Esophagus mucosa (tissue), 1 donor: ENCODE results near the gene TUBB6. TPM values are rescaled to one million over a fixed set of nuclear protein-coding genes. Genes with fewer than 3 reads are reported as not detected.

Experiments
- ATAC-seq: fragments of 200-7000 bp; cut with Tn5 transposase; one replicate; pipeline ENCODE4 v1.9.1; 2020
- total RNA-seq: library from RNA; stranded (reverse); gene quantifications from one replicate; pipeline ENCODE4 v1.2.4, GENCODE V29; 2023
- donor health status: DM: yes; HTN: yes; CAD: no.

Gene TUBB6
- total RNA-seq, 1 donor from 2014 or later: 201 TPM

DNA sequence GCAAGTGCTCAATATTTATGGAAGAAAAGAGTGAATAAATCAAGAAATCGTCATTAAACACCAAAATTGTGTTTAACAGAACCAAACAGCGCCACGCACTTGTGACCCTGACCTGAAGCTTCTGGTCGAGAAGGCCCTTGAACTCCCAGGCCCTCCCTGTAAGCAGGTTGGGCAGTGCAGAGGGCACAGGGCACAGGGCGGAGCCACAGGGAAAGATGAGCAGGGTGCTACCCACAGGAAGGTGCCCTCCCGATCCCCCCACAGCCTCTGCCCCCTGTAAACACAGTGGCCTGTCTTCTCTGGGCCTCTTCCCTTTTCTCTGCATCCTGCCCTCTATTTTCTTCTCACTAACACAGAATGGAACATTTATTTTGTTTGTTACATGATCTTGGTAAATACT, 16.9 kb upstream of the TUBB6 start:
- no peak for ATAC-seq

DNA sequence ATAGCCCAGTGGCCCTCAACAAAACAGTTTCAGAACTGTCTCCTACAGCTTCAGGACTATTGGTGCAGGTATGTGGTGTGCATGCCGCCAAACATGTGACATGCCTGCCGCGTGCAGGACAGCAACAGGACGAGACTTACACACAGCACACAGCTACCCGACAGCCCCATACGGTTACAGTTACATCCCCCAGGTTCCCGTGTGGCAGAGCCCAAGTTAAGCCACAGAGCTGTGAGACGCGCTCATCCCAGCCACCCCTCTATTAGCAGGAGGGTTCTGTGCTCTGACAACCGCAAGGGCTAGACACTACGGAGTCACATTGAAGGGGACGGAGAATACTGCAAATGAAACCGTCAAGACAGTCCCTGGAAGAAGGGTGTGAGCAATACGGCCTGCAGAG, 16.4 kb upstream of the TUBB6 start:
- no peak for ATAC-seq

DNA sequence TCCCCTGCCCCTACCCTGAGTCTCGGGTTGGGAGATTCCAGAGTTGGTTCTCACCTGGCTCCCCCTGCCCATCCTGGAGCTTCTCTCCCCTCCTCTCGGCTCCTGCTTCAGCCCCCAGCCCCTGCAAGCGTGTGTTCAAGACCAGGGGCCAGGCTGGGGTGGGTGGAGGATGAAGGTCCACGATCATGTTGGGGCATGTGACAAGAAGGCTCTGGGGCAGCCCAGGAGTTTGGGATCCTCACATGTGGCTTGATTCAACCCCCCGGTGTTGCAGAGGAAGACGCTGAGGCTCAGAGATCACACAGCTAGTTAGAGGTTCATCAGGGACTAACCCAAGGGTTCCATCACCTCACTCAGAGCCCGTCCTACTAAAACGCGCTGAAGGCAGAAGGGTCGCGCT, 14.2 kb upstream of the TUBB6 start:
- no peak for ATAC-seq

DNA sequence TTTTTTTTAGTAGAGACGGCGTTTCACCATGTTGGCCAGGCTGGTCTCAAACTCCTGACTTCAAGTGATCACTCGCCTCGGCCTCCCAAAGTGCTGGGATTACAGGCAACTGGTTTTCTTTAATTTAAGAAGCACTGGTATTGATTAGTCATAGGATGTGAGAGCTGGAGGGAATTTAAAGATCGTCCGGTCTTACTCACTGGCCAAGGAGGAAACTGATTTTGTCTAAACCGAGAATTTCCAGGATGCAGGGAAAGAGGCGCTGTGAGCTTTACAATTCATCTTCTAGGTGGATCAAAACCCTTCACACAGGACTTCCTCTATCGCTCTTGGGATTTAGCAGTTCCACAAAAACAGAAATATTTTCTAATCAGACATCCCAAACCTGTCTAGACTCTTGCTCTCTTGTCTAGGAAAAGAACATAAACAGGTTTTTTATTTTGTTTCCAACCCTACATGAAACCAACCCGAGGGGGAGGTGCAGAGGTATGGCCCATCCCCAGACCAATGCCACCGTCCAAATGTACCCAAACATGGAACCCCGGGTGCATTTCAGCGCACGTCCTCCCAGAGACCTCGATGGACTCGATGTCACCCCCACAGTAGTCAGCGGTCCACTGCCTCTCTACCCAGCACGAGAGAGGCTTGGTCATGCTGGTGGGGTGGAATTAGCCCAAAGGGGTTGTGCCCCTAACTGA, 12.5 kb upstream of the TUBB6 start:
- ATAC-seq: no peak

DNA sequence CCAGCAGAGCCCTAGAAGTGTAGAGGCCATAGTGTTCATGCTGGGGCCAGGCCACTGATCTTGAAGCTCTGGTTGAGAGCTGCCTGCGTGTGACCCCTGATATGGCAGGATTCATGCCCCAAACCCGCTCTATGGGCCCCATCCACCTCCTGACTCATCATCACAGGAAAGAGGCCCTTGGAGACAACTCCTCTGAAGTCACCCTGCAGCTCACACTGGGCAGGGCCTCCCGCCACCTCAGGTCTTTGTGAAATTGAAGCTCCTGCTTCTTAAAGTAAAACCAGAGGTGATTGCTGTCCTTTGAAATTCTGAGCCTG, 12.0 kb upstream of the TUBB6 start:
- peak; percentile 59 for ATAC-seq

DNA sequence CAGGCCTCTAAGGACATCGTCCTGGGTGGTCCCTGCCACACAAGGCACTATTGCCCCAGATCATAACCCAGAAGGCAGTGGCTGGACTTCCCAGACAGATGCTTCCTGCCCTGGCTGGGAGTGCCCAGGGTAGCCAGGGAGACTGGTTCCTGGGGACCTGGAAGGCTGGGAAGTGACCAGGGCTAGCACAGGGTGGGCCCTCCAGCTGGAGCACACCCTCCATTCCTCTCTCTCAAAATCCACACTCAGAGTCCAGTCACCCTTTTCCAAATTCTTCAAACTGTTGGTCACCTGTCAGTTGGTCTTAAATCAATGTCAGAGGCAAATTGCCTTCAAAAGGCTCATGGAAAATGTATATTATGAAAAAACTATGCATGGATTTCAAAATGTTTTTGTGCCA, 11.6 kb upstream of the TUBB6 start:
- peak; percentile 37 for ATAC-seq

DNA sequence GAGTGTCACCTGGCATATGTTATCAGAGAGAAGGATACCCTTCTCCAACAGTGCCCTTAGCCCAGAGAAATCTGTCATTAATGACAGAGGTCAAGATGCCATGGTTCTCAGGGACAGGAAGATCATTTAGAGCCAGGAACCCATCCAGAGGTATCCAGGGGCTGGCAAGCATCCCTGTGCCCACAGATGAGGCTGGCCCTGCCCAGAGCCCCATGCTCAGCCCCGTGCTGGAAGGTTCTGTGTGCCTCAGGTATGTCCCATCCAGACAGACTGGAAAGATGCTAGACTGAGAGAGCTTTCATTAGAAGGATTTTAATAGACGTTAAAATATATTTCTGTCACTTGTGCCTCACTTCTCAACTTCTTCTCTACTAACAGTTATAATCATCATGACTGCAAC, 8.2 kb upstream of the TUBB6 start:
- ATAC-seq: no peak

DNA sequence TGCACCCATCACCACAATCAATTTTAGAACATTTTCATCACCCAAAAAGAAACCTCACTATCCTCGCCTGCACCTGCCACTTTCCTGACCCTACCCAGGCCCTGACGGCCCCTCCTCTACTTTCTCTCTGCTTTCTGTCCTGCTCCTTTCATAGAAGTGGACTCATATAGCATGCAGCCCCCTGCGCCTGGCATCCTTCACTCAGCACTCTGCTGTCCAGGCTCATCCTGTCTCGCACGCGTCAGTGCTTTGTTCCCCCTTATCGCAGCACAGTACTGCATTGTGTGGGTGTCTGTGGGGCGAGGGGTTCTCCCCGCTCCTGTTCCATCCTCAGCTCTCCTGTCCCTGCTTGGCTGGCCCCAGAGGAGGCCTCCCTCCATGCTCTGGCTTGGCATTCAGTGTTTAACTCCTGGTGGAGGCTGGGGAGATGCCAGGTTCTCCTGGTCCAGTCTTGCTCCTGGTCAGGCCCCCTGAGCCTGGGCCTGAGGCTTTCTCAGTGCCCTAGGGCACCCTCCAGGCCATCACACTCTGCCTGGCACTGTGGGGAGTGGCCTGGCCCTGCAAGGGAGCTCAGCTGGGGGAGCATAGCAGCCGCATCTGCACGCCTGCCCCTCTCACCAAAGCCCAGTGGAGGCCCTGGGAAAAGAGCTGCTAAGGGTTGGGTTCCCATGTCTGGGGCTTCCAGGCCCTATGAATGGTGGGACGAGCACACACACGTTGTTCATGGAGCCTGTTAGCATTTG, 6.6 kb upstream of the TUBB6 start:
- ATAC-seq: no peak

DNA sequence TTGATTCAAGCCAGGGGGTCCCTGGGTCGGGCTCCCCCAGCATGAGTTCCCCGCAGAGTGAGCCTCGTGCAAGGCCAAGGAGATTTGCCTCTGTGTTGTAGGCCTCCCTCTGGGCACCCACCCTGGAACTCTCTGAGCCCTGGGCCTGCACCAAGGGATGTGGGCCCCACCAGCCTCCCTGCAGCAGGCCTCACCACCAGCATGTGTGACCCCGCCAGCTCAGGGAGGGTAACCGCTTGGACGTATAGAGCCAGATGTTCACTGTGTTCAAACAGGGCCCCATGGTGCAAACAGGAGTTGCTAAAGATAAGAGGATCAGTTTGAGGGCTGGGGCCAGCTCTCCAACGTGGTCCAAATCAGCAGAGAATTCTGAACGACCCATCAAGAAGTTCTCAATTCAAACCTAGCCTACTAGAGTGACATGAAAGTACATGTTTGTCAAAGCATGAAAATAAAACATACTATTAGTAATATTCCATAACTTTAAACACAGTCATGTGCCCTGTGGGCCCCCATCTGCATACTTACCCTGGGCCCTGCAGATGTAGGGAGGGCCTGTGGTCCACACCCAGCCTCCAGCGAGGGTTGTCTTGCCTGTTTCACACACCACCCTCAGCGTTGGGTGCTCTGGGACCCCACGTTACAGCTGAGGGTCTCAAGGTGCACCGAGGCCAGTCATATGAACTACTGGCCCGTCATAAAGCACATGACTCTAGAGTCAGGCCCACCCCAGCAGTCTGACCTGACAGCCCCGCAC, 5.5 kb upstream of the TUBB6 start:
- ATAC-seq: no peak

DNA sequence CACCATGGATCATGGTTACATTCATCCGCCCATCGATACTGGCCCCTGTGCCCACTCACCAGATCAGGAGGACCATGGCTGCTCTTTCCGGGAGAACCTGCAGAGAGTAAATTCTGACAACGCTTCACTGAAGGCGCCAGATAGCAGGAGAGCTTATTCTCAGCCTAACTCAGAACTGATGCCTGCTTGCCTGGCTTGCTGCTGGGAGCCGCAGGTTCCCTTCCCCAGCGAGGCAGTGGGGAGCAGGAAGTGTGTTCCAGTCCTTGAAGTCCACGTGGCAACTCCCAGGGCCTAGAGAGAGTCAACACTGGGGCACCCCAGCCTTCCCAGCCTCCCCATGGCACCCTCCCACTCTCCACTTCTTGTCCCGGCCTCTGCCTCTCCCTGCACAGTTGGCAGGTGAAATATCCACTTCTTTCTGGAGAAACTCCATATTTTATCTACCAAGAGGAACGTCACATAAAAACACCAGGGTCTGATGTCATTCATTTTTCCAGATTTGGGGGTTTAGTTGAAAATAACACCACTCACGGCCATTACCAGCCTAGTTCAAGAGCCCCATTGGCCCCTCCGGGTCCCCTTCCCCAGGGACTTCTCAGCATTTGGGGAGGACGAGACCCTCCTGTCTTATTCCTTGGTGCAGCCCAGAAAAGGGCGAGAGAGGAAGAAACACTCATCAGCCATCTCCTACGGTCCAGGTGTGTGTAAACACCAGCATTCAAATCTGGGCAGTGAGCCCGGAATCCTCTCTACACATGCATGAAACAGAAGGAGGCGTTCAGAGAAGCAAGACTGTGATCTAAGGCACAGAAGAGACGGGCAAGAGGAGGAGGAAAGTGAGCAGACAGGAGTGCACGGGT, 3.5 kb upstream of the TUBB6 start:
- peak; percentile 15 for ATAC-seq

DNA sequence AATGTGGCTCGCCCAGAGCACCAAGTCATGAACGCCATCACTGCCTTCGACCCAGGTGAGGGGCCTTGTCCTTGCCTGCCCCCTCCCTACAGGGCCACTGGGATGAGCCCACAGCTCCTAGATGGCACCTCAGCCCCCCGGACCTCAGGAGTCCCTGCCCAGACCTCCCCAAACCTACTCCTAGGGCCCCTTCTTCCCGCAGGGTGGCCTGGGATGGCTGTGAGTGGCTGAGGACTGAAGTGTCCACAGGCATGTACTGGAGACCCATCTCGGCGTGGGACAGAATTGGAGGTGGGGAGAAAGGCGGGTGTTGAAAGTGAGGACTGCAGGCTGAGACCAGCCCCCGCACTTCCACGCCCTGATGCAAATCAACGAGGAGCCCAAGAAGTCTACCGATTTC, 2.8 kb upstream of the TUBB6 start:
- no peak for ATAC-seq

DNA sequence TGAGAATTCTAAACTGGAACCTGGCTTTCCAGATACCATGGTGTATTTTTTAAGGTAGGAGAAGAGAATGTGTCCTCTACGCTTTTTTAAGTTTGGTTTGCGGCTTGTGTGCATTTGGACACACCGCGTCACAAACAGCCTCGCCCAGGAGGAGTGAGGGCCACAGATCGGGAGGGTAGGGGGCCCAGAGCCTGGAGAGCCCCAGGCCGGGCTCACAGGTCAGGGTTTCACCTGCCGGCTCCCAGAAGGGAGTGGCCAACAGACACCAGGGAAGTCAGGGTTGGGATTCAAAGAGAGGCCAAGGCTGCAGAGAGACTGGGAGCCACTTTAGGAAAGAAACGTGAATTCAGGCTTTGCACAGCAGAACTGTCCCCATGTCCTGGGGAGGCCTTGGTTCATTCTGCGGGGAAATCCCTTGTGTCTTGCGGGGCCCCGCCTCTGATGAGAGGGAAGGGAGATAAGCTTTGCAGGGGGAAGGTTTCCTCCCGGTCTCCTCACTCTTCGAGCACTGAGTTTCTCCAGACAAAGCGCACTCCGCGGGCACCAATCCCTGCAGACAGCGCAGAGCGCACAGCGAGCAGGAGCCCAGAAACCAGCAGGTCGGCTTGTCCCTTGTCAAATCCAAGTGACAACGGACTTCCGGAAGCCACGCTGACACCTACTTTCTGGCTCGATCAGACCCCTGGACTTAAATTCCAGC, 2.0 kb upstream of the TUBB6 start:
- no peak for ATAC-seq

DNA sequence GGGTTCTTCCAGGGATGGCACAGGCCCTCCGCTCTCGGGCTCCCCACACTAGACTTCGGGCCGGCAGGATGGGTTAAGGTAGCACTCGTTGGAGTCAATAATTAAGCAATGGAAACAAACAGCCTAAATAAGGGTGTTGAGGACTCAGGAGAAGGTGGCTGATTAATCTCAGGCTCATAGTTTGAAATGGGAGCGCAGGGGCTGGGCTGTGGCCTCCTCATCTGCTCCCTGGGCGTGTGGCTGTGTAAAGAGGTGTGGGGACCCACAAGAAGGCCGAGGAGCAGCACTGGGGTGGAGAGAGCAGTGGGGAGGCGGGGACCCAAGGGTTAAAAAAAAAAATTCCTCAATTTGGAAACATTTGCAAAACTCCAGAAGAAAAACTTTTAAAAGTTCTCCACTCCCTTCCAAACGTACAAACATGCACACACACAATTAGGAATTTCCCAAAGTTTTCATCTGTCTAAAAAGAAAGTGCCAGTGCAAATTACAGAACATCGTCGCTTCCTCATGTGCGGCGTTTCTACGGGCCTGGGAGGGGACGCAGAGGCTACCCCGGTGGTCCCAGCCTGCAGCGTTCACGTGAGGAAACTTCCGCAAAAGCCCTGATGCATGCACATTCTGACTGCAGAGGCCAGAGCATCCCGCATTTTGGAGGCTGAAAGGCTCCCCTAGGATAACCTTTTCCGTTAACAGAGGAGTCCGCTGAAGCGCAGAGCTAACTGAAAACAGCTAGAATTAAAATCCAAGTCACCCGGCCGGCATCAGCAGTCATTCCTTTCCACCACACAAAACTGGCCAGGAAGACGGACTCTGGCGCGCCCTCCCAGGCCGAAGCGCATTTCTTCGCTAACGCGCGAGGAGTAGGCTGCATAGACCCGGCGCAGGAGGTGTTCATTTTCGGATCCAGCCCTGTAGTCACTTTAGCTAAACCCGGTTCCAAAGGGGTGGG, 1.0 kb upstream of the TUBB6 start:
- ATAC-seq: no peak

DNA sequence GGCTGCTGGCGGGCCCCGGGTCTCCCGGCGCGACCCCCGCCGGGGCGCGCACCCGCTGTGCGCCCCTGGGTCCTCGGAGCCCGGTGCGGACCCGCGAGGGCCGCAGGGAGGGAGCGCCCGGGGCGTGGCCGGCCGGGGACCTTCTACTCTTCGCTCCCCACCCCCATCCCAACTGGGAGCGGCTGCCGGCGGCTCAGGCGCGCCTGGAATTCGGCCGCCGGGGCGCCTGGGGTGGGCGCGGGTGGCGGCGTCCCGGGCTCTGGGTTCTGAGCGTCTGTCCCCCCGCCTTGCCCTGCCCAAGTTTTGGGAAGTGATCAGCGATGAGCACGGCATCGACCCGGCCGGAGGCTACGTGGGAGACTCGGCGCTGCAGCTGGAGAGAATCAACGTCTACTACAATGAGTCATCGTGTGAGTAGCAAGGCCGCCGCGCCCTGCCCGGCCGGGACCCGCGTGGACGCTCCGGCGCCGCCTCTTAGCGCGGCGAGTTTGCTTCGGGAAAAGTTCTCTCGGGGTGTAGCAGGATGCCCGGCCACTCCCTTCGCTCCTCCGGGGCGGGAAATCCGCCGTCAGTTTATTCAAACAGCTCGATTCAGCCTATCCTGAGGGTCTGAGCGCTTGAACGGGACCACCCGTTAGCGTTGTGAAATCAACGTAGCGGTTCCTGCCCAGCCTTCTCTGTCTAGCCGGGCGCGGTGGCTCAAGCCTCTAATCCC, 502 bp downstream of the TUBB6 start:
- ATAC-seq: peak; percentile 79

DNA sequence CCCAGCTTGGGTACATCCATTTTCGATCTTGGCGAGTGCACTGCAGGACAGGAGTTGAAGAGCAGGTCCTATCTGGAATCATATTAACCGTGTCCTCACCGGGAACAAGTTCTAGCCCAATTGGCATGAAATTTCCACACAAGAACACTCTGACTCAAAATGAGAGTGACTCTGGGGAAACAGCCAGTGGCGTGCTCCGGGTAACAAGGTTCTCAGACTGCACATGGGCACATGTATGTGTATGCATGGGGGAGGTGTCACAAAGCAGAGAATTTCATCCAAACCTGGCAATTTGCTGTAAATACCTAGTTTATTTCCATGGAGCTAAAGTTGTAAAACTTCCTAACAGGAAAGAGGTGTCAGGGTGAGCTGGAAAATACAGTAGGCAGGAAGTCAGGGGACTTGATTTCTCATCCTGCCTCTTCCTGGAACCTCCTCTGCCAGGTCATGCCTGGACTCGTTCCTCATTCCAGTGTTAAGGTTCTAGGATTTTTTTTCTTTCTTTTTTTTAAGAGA, 1.7 kb downstream of the TUBB6 start:
- peak; percentile 40 for ATAC-seq

DNA sequence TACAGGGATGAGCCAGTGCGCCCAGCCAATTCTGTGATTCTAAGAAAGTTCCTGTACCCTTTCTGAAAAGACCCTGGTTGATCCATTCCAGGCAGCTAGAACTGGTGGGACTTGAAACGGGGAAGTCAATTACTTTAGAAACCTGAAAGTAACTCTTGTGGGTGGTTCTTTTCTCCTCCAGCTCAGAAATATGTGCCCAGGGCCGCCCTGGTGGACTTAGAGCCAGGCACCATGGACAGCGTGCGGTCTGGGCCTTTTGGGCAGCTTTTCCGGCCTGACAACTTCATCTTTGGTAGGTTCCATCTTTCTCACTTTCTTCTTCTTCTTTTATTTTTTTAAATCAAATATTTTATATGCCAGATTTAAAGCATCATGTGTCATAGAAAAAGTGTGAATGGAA, 2.7 kb downstream of the TUBB6 start:
- no peak for ATAC-seq

DNA sequence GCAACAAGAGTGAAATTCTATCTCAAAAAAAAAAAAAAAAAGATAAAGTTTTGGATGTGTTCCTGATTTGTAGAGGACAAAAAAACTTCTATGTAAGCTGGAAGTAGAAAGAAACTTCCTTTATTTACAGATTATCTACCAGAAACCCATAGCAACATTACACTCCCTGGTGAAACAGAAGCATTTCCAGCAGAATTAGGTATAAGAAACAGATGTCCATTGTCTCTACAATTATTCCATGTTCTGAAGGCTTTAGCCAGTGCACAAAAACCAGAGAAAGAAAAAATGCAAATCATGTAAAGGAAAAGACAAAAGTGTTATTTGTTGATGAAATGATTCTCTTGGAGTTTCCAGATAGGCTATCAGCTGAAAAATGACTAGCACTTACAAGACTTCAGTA, 4.9 kb downstream of the TUBB6 start:
- no peak for ATAC-seq

DNA sequence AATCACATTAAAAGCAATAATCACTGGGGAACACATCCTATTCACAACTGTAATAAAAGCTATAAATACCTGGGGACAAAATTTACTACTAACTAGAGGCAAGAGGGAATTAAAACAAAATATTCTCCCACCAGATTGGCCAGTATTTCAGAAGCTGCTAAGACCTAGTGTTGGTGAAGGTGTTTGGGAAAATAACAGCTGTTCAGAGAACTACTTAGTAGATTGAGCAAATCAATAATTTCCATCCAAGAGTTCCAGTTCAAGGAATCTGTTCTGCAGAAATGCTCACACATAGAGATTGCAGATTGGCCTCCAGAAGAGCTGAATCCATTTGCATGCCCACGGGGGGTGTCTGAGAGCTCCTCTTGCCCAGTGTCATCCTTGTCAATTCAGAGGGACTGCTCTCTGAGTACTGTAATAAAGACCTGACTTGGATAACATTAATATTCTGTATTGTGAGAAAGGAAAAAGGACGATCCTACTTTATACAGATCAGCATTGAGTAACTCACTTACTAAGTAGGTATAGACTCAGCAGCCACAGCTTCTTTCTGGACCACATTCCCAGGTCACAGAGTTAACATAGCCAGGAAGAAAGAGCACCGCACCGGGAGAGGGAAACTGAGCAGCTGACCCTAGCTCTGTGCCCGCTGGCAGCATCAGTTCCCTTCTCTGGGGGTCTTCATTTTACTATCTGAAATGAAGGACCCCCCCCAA, 5.6 kb downstream of the TUBB6 start:
- no peak for ATAC-seq

DNA sequence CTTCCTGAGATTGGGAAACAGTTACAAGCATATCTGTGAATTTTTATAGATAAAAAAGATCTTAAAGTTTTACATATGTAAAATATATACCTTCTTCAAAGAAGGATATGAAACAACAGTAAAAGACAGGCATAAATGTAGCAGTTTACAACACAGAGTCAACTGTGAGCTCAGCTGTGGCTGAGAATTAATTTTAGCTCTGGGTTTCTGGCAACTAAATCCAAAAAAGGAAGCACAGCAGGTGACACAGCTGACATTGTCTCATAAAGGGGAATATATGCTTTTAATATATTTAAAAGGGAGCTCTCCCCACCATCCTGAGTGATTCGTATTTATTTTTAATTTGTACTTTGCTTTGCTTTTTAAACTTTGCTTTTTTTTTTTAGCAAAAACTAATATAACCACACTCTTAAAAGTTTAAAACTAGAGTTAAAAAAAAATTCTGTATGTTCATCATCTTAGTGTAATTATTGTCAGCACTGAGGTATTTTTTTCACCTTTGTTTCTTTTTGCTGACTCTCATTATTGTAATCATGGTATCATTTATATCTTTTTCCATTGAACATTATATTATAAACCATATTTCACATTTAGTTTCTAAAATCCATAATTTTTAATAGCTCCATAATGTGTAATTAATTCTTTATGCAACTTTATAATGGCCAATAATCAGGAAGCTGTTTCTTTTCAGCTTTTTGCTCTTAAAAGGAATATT, 6.7 kb downstream of the TUBB6 start:
- no peak for ATAC-seq
